GM21515 (cell line): ENCODE results near the gene PBX1.

Experiments used
- ATAC-seq: cut with Tn5 transposase; IDR thresholded peaks from one replicate; pipeline ENCODE4 v1.9.1; 2021; ENCODE audit not compliant: unreplicated experiment

The PBX1 gene

DNA sequence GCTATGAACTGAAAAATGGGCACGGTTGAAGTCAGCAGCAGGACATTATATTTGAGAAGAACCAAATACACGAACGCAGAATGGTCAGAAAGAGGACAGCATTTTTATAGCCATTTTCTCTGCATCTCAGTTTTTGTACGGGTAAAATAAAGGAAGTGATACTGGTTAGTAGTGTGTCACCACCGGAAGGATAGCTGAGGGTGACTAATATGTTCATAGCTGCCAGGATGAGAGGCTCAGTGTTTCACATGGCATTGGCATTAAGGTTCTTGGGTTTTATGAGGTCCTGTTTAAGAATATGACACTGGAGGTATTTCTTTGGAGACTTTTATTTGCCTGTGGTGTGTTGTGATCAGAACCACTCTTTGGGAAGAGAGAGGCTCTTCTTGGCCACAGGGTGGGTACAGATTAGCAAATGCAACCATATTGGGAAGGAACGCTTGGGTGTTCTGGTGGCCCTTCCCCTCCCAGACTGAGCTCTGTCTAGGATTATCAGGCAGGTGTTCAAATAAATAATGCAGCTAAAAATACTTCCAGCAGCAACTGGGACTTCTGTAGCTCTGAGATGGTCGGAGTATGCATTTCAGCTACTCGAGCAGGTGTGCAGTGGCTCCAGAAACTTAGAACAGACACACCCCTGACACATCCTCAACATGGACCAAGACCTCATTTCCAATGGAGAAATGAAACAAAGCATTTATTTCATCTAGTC, 158.2 kb downstream of the PBX1 start:
- no peak for ATAC-seq

DNA sequence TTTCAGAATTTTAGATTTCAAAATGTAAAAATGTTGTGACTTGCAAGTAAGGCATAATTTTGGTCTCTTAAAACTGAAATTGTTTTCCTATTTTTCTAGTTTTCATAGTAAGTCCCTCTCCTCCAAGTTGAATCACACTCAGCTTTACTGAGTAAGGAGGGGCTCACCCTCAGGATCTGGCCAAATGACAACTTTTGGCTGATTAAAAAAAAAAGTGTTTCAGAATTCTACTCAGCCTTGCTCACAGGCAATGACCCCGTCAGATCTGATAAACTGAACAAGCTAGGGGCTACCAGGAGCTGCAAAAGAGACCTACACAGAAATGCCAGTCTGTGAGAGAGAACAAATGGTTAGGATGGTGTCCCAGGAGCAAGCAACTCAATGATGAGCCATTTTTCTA, 159.8 kb downstream of the PBX1 start:
- ATAC-seq = no peak

DNA sequence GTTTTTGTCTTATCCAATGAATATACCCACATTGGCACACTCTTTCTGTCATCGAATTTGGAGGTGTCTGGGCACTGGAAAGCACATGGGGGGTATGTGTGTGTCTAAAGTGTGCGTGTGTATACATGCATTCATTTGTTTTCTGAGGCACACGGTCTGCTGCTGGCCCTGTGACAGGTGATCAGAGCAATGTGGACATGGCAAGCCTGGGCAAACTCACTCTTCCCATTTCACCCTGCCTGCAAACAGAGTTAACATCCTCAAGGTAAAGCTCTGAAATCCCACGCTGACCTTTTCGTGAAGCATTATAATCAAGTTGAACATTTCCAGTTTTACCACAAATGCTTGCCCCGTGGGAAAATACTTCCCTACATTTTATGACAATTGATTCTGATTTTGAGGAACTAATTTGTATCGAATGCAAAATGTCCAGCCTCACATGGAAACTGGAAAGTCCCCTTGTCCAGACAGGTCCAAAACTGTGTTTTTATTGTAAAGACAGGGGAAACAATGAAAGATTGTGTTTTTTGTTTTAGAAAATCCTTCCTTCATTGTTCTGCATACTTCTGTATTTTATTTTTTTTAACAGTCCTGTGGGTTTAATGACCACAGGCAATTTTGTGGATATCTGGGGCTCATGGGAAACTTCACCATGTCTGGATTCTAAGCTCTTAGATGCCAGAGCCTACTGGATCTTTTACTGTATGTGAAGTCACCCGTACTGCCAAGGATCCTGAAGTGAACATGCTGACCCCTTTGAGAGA, 160.9 kb downstream of the PBX1 start:
- no peak for ATAC-seq

DNA sequence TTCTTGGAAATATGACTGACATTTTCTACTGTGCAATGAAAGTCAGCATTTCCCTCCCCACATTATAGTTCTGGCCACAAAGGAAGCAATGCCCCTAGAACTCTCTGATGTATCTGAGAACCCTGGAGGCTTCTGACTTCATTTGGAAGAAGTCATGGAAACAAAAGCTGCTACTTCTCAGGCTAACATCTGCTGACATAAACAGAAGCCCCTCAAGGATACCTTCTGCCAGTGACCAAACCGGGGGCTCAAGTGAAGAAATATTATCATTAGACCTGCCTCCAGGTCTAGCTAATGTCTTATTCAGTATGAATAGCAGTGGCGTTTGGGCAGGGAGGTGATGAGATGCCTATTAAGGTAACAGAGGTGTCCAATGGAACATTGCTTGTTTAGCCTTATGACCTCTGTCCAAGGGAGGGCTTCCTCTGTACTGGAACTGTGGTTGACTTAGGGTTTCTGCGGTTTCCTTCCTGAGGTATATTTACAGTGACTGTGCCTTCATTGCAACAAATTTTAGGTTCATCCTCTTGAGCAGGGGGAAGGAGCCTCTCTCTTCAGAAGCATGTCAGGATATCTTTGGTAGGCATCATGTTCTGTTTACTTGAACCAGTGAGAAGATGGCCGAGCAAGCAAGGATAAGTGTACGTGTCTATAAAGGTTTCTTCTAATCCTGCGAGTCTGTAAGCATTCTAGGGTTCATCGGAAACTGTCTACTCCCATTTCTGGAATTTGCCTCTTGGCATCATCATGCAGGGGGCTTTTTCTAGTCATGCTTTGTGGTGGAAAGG, 161.7 kb downstream of the PBX1 start:
- ATAC-seq = no peak

DNA sequence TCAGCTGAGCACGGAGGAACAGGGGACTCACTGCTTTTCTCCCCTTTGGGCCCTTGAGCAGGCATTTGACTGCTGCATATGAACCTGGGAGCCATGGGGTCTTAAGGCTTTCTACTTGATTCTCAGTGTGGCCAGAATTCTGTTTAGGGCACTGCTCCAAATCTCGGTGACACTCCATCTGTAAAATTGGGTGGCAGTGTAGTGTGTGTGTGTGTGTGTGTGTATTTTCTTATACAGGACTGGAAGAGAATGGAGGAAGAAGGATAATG, 162.2 kb downstream of the PBX1 start:
- no peak for ATAC-seq

DNA sequence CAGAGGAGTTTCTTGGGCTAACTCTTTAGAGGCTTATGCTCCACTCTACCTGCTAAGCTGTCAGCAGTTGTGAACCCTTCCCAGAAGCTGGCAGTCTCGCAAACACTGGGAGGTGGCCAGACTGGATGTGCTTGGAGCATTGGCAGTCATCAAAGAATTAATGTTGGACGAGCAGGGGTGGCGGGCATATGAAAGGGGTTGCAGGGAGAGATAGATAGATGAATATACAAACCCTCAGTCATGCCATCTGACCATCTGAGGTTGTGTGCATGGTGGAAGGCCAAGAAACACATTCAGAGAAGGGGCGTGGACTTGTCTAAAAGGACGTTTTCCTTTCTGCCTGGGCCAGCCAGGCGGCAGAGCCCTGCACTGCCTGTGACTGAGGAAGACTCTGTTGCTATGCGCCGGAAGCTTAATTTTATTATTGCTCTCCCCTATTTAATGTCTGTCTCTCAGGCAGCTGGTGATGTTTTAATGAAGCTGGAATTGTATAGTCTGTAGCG, 164.4 kb downstream of the PBX1 start:
- no peak for ATAC-seq

DNA sequence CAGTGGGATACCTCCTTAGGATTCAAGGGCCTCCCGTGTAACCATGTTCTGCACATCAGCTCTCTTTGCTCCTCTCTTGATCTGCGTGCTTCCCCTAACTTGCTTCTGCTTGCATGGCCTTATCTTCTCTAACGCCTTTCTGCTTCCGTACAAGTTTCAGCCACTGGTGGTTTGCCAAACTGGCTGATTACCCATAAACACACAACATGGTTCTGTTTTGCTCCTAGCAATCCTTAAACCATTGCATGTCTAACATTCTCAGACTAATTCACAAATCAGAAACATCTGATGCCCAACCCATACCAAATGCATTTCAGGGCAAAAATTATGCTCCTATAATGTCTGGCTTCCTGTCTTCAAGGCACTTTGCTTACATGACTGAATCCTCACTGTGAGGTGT, 166.4 kb downstream of the PBX1 start:
- no peak for ATAC-seq

DNA sequence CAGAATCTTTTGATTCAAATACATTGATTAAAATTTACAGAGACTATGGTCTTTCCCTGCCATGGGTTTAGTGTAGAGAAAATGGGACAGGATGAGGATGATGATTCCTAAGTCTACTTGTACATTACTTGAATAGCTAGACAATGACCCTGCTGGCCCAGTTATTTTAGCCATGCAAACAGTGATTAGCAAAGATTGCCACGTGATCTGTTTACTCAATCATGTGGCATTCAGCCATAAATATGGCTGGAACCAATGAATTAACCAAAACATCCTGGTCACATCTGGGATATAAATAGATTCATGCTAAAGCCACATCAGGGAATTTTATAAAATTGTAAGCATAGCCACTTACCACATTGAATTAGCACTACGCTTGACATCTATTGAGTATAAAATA, 167.3 kb downstream of the PBX1 start:
- no peak for ATAC-seq

DNA sequence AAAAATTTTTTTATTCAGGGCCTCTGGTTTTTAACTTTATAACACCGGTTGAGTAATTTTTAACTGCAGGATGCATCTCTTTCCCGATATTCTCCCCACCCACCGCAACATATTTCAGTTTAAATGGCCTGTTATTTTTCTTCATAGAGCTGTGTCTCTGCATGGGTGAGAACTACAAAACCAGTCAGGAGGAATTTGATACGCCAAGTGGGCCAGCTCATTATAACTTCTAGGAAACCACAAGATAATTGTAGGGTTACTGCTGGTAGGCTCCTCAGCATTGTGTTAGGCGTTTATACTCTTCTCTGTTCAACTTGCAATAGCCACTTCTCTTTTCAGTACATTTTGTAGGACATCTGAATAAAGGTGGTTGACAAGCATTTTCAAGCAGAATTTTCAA, 169.7 kb downstream of the PBX1 start:
- no peak for ATAC-seq

DNA sequence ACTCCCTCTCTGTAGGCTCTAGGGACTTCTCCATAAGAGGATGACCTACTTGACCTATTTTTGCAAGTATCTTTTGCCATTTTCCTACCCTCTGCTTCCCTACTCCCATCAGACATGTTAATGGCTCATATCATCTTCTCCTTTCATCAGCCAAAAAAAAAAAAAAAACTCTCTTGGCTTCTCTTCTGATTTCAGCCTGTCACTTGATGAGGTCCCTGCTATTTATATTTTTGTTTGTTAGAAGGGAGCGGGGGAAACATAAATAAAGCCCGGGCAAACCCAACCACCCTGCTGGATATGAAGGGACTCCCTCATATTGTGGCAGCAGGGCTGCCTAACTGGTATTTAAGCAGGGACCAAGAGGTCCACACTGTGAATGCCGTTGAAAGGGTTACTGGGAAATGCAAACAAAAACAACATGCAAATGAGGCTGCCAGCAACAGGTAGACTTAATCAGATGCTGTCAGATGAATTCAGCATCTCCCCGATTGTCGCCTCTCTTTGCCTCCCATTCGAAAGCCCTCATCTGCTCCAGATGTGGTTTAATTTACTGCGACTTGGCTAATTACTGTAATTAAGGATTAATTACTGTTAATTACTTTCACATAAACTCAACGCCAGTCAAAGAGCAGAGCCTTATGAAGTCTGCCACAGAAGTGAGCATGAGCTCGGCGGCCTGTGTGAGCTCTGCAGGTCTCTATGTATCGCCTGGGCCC, 172.3 kb downstream of the PBX1 start:
- ATAC-seq = no peak

DNA sequence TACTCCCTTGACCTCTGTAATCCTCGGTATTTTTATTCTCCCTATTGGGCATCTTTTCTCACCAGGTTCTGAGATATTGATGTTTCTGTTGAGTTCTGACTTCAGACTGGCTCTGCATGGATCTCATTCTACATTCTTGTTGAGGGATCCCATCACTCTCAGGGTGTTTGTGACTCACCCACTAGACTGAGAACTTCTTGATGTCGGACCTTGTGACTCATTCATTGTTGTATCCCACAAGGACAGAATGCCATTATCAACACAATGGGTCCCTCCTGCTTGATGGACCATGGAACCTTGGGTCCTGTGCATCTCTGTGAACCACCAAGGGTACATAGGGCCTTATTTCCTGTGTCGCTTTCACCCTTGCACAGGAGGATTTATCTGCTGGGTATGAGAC, 174.1 kb downstream of the PBX1 start:
- ATAC-seq = no peak

DNA sequence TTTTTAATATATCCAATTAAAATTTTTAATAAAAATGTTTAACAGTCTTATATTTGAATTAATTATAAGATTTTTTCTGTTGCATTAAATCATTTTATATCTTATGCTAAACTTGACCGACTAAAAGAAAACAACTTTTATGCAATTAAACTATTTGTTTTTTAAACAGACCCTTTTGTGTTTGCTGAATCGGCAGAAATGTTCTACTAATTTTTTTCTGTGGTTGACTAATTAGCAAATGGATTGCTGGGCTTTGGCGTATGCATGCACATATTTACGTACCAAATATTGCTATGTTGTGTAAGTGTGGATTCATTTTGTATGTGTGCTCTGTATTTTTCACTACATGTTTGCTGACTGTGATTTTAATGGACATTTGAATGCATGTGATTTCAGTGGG, 174.8 kb downstream of the PBX1 start:
- no peak for ATAC-seq

DNA sequence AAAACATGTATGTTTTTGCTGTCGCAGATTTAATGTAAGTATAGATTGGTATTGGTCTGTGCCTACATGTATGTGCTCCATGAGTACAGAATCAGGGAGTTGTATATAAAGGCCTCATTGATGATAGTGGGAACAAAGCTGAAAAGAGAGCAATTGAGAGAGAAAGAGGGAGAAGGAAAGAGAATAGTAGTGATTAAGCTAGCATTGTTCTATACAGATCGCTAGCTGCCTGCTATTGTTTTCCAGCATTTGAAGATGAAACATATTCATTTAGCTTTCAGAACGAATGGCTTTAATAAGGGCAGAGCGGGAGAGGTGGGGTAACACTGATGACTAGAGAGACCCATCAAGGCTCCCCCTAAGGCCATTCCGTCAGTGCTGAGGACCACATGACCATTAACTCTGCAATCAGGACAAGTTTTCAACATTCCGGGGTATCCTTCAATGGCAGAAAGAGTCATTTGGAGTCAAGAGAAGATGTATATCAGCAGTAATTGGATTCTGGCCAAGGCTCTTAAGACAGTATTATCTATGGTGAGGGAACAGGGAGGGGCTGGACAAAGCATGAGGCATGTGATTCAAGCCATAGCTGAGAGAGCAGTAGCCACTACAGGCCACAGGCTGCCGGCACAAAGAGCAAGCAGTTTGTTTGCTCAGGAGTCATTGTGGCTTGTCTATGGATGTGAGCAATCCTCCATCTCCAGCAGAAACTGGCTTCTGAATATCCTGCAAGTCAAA, 176.5 kb downstream of the PBX1 start:
- ATAC-seq = no peak

DNA sequence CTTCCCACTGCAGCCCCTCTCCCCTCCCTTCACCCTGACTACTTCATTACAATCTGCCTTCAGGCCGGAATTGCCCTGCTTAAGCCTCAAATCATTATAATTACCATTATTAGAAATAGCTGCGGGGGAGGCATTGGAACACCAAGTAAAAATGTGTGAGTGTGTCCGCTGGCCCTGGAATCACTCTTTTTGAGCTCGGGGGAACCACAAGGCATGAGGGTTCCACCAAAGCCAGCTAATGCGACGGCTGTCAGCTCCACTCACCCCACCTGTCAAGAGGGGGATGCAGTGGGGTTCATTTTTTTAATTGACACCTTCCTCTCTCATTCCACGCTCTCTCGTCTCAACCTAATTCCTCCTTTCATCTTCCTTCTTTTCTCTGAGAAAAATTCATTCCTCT, 177.2 kb downstream of the PBX1 start:
- no peak for ATAC-seq

DNA sequence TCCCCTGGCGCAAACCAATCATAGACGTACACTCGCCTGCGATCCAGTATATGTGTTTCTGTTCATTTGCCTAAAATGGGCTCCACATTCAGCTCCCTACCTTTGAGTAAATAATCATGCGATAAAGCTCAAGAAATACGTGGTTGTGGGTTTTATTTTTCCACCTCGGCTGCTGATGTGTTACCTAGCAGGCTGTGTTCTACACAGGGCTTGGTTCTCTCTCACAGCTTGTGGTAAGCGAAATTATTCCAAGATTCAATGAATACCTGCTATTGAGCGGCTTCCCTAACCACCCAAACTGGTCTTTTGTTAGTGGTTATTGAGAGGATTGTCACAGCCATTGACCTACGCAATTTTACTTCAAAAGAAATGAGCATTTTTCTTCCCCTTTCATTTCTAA, 180.2 kb downstream of the PBX1 start:
- ATAC-seq = no peak

DNA sequence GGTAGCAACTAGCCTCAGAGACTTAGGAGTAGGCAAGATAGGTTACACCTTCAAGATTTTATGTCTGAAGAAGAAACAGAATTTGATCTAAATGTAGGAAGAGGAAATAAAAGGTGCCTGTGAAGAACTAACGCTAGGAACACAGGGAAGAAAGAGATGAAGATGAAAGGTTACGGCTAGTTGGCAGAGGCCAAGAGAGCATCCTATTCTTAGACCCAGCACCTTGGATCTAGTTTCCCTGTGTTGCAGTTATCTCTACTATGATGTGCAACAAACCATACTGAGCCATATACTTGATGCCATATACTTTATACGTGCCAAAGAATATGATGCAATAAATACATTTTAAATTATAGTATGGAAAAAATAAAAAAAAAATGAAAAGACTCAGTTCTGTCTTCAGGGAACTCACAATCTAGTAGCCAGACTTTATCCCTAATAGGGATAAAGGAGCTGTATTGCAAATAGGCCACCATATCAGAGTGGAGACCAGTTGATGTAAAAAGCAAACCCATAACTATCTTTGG, 181.1 kb downstream of the PBX1 start:
- ATAC-seq = no peak

DNA sequence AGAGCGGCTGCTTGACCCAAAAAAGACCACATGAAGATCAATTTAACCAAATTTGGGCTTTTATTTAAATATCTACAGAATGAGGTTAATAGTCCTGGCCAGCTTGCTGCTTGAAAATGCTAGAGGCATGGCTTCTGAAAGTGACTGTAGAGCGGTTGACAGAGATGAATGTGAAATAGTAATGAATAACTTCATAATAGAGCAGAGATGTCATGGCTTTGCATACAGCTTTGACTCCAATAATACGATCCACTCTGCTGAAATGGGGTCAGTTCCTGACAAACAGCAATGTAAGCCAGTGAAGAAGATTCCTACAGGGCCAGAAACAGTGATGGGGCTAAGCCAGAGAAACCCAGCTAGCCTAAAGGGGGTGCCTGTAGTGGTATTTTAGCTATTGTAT, 183.8 kb downstream of the PBX1 start:
- no peak for ATAC-seq

DNA sequence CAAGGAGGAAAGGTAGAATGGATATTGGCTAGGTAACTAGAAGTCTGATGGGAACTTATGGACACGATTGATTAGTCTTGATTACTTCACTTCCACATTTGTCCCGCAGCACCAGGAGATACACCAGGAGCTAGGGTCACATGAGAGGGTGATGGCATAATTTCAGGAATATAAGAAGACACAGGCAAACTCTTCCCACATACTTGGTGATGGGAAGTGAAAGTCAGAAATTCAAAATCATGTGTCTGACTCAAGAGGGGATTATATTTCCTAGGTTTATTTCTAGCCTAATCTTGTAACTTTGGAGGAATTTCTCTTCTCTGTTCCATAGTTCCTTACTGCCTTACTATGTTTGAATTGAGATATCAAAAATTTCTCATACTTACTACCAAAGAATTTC, 185.0 kb downstream of the PBX1 start:
- no peak for ATAC-seq

DNA sequence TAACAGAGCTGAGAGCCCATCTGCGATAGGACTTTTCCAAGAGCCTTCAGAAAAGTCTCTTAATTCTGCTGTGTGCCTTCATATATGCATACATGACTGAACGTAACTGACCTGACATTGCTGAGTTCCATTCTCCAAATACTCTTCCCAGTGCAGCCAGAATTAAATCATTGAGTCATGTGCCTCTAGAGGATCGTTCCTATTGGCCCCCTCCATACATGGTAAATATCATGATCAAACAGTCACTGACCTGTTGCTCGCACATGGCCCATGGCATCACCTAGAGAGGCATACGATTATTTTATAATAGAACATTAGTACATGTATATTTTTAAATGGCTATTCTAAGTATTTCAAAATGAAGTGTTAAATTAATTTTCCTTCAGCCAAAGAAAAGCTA, 186.8 kb downstream of the PBX1 start:
- no peak for ATAC-seq

DNA sequence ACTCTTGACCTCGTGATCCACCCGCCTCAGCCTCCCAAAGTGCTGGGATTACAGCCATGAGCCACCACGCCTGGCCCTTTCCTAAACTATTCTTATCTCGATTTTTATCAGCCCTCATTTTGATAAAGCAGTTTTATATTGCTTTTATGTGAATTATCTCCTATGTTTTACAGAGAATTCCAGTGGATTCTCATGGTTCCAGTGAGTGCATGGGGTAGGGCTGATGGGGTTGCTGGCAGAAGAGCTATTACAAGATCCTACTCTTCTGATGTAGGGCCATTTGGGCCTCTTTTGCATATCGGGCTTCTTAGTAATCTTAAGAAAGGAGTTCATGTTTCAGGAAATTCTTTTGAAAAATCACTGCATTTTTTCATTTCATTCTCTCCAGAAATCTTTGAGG, 187.6 kb downstream of the PBX1 start:
- no peak for ATAC-seq
